SU-DHL-6 (cell line): ENCODE measurements around the gene TRAPPC2L.

Experiments used
- H2AFZ ChIP-seq: fragments of 200-600 bp; sonication (generic); 2 replicates; pipeline ENCODE4 v1.6.1; 2014; ENCODE audit warnings: low read depth, mild to moderate bottlenecking, moderate library complexity, mixed read lengths, antibody characterized with exemption, low read length; ENCODE audit not compliant: severe bottlenecking
- H3F3A ChIP-seq: fragments of 200-600 bp; shearing (Covaris generic); 2 replicates; pipeline ENCODE4 v1.6.0; 2016; ENCODE audit warnings: antibody characterized with exemption, mild to moderate bottlenecking; ENCODE audit not compliant: insufficient read depth
- H3K27ac ChIP-seq: fragments of 200-600 bp; sonication (generic); 2 replicates; pipeline ENCODE4 v1.5.1; 2016; ENCODE audit warnings: low read depth, mild to moderate bottlenecking, low read length, moderate library complexity, mixed read lengths
- H3K27me3 ChIP-seq: fragments of 200-600 bp; sonication (generic), shearing (Covaris generic); 2 replicates; pipeline ENCODE4 v1.6.0; 2014; ENCODE audit warnings: mild to moderate bottlenecking, low read length
- H3K36me3 ChIP-seq: fragments of 200-600 bp; sonication (generic); 2 replicates; pipeline ENCODE4 v1.6.1; 2014; ENCODE audit warnings: mild to moderate bottlenecking, low read length, mixed read lengths
- H3K4me2 ChIP-seq: fragments of 300-600, 200-600 bp; shearing (Covaris generic), sonication (generic); 2 replicates; pipeline ENCODE4 v1.6.0; 2014; ENCODE audit warnings: low read length, low read depth, mild to moderate bottlenecking; ENCODE audit not compliant: poor library complexity, severe bottlenecking
- H3K4me3 ChIP-seq: fragments of 200-600 bp; sonication (generic); 2 replicates; pipeline ENCODE4 v1.5.1; 2014; ENCODE audit warnings: antibody characterized with exemption, low read length, mild to moderate bottlenecking, mixed read lengths; ENCODE audit not compliant: insufficient read depth, poor library complexity, severe bottlenecking
- H3K79me2 ChIP-seq: fragments of 200-600 bp; sonication (generic); 2 replicates; pipeline ENCODE4 v1.6.1; 2014; ENCODE audit warnings: mild to moderate bottlenecking, low read length, moderate library complexity; ENCODE audit not compliant: insufficient read depth
- H3K9ac ChIP-seq: fragments of 200-600 bp; sonication (generic); 2 replicates; pipeline ENCODE4 v1.7.0; 2014; ENCODE audit warnings: mild to moderate bottlenecking, low read length
- H3K9me2 ChIP-seq: fragments of 200-600 bp; sonication (generic); replicated peaks from 2 replicates; pipeline ENCODE4 v1.6.1; 2014; ENCODE audit warnings: low read length; ENCODE audit not compliant: insufficient read depth
- H3K9me3 ChIP-seq: fragments of 200-600 bp; sonication (generic); 2 replicates; pipeline ENCODE4 v1.6.1; 2014; ENCODE audit warnings: low read length, mixed read lengths; ENCODE audit not compliant: insufficient read depth
- H4K20me1 ChIP-seq: fragments of 200-600 bp; sonication (generic); 2 replicates; pipeline ENCODE4 v1.6.1; 2014; ENCODE audit warnings: low read depth, mild to moderate bottlenecking, antibody characterized with exemption, low read length, moderate library complexity, mixed read lengths
- EZH2phosphoT487 ChIP-seq: fragments of 200-600 bp; sonication (generic), shearing (Covaris generic); conservative IDR thresholded peaks from 2 replicates; pipeline ENCODE4 v1.6.1; 2018; ENCODE audit warnings: mild to moderate bottlenecking, antibody characterized with exemption, low read length, moderate library complexity, mixed read lengths
- TF ChIP-seq, protein P1 (sequence below): fragments of 200-600 bp; sonication (generic); IDR thresholded peaks from one replicate; pipeline ENCODE4 v1.5.1; 2017; ENCODE audit warnings: antibody characterized with exemption, mild to moderate bottlenecking, low read length, moderate library complexity; ENCODE audit not compliant: insufficient read depth, poor library complexity, severe bottlenecking

TRAPPC2L gene

DNA sequence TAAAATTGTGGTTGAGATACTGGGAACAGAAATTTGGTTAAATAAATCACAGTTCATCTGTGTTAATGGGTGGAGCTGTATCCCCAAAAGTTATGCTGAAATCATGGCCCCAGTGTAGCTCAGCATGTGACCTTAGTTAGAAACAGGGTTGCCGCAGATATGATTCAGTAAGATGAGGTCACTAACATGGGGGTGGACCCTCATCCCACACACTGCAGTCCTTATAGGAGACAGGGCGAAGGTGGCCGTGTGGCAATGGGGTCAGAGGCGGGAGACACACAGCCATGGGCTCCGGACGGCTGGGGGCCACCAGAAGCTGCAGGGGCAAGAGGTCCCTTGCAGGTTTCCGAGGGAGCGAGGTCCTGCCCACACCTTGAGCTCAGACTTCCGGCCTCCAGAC, 10.8 kb upstream of the TRAPPC2L start:
- no peaks in the 10 kb centered on the region for H3K36me3 ChIP-seq
- no peak overlapping the region for H3K9ac ChIP-seq
- H3K27me3 ChIP-seq, result no peaks in the 10 kb centered on the region
- no peak overlapping the region for H3K27ac ChIP-seq
- no peak overlapping the region for H3K4me2 ChIP-seq
- H3K9me2 ChIP-seq, result no peaks in the 10 kb centered on the region
- no peak overlapping the region for H2AFZ ChIP-seq
- no peaks in the 10 kb centered on the region for H3K79me2 ChIP-seq
- no peaks in the 10 kb centered on the region for H4K20me1 ChIP-seq
- H3K9me3 ChIP-seq, result no peaks in the 10 kb centered on the region
- no peak for TF ChIP-seq EZH2phosphoT487
- TF ChIP-seq, protein P1, sequence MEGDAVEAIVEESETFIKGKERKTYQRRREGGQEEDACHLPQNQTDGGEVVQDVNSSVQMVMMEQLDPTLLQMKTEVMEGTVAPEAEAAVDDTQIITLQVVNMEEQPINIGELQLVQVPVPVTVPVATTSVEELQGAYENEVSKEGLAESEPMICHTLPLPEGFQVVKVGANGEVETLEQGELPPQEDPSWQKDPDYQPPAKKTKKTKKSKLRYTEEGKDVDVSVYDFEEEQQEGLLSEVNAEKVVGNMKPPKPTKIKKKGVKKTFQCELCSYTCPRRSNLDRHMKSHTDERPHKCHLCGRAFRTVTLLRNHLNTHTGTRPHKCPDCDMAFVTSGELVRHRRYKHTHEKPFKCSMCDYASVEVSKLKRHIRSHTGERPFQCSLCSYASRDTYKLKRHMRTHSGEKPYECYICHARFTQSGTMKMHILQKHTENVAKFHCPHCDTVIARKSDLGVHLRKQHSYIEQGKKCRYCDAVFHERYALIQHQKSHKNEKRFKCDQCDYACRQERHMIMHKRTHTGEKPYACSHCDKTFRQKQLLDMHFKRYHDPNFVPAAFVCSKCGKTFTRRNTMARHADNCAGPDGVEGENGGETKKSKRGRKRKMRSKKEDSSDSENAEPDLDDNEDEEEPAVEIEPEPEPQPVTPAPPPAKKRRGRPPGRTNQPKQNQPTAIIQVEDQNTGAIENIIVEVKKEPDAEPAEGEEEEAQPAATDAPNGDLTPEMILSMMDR, result no peak
- H3K4me3 ChIP-seq, result no peak overlapping the region
- H3F3A ChIP-seq, result no peaks in the 10 kb centered on the region

- no peaks in the 10 kb centered on the region for H3K9me3 ChIP-seq
- no peaks in the 10 kb centered on the region for H4K20me1 ChIP-seq
- no peaks in the 10 kb centered on the region for H3K36me3 ChIP-seq
- no peak for TF ChIP-seq EZH2phosphoT487
- TF ChIP-seq, protein P1, result no peak
- H3K27me3 ChIP-seq, result no peaks in the 10 kb centered on the region
- no peak overlapping the region for H3K9ac ChIP-seq
- no peaks in the 10 kb centered on the region for H3K79me2 ChIP-seq
- H2AFZ ChIP-seq, result no peak overlapping the region
- H3K4me3 ChIP-seq, result no peak overlapping the region
- no peaks in the 10 kb centered on the region for H3F3A ChIP-seq
- H3K27ac ChIP-seq, result no peak overlapping the region
- H3K4me2 ChIP-seq, result no peak overlapping the region
- H3K9me2 ChIP-seq, result no peaks in the 10 kb centered on the region
These were observed 9.3 kb upstream of the TRAPPC2L start for GRCh38 chr16:88847654-88848053.

- Histone ChIP-seq H2AFZ (no peak overlapping the region), H3K9me3 (no peaks in the 10 kb centered on the region), H3K9me2 (no peaks in the 10 kb centered on the region), H3K9ac (no peak overlapping the region), H3K4me3 (no peak overlapping the region), H3K27me3 (no peaks in the 10 kb centered on the region), H3K79me2 (no peaks in the 10 kb centered on the region), H3F3A (no peaks in the 10 kb centered on the region), H3K4me2 (no peak overlapping the region), H3K27ac (no peak overlapping the region), H4K20me1 (no peaks in the 10 kb centered on the region), H3K36me3 (no peaks in the 10 kb centered on the region)
- no peak for TF ChIP-seq EZH2phosphoT487
- TF ChIP-seq, protein P1, result no peak
These were observed 8.4 kb upstream of the TRAPPC2L start for GRCh38 chr16:88848557-88848956.
